GM19035 (cell line): ENCODE measurements around the gene AADACL2.

Experiments used
- ATAC-seq: cut with Tn5 transposase; IDR thresholded peaks from one replicate; pipeline ENCODE4 v1.9.1; 2021; ENCODE audit not compliant: unreplicated experiment

AADACL2 gene, protein sequence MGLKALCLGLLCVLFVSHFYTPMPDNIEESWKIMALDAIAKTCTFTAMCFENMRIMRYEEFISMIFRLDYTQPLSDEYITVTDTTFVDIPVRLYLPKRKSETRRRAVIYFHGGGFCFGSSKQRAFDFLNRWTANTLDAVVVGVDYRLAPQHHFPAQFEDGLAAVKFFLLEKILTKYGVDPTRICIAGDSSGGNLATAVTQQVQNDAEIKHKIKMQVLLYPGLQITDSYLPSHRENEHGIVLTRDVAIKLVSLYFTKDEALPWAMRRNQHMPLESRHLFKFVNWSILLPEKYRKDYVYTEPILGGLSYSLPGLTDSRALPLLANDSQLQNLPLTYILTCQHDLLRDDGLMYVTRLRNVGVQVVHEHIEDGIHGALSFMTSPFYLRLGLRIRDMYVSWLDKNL

DNA sequence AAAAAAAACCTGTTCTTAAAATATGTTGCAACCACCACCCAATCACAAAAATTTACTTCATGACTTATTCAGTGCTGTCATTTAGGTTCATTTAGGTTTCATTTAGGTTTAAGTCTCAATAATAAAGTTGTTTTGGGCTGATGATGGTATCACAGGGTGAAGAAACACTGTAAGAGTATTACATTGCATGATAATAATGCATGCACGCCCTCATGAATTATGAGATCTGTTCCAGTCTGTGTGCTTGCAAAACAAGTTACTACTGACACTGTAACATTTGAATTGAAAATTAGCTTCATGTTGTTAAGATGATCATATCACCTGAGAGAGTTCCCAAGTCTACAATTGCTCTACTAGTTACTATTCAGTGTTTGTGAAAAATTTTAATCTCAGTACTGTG, at the start of gene AADACL2:
AADACL2 (plus strand) TSS at position 315 of the 400 bp plus-strand sequence. CDS start 109 bp downstream, outside the sequence.
- no peak for ATAC-seq

DNA sequence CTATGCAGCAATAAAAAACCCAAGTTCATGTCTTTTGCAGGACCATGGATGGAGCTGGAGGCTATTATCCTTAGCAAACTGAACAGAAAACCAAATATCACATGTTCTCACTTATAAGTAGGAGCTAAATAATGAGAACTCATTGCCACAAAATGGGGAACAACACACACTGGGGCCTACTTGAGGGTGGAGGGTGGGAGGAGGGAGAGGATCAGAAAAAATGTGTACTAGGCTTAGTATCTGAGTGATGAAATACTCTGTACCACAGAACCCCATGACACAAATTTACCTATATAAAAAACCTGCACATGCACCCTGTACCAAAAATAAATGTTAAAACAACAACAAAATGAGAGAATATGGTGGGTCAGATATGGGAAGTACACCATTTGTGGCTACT, 49.6 kb upstream of the AADACL2 start:
- no peak for ATAC-seq

- ATAC-seq = no peak
Observed at GRCh38 chr3:151686257-151686656, 47.5 kb upstream of the AADACL2 start.

DNA sequence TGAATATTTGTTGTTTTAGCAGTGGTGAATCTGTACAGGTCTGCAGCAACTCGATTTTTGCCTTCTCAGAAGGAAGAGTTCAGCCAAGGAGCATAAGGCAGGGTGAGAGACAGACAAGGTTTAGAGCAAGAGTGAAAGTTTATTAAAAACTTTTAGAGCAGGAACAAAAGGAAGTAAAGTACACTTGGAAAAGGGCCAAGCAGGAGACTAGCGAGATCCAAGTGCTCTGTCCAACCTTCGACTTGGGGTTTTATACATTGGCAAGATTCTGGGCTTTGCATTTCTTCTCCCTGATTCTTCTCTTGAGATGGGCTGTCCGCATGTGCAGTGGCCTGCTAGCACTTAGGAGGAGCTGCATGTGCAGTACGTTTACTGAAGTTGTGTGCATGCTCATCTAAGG, 46.7 kb upstream of the AADACL2 start:
- no peak for ATAC-seq

- no peak for ATAC-seq
Observed at GRCh38 chr3:151688571-151688970, 45.2 kb upstream of the AADACL2 start.

GRCh38 chr3:151690645-151691044, 43.1 kb upstream of the AADACL2 start:
- ATAC-seq = no peak

- ATAC-seq = no peak
Observed at GRCh38 chr3:151697496-151697895, 36.2 kb upstream of the AADACL2 start.

- ATAC-seq = no peak
Observed at GRCh38 chr3:151707216-151707615, 26.5 kb upstream of the AADACL2 start.

- no peak for ATAC-seq
Observed at GRCh38 chr3:151708868-151709267, 24.9 kb upstream of the AADACL2 start.

- ATAC-seq = no peak
Observed at GRCh38 chr3:151709847-151710246, 23.9 kb upstream of the AADACL2 start.

DNA sequence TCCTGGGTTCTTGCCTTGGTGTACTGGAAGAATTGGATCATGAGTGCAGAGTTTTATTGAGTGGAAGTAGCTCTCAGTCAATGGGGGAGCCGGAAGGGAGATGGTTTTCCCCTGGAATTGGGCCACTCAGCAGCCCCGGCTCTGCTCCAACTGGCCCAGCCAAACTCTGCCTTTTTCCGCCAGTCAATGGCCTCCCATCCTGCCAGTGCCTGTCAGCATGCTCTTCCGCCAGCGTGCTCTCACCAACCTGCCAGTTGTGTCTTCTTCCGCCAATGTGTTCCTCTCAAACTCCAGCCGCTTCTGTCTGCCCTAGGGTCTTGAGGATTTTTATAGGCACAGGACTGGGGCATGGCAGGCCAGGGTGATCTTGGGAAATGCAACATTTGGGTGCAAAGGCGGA, 12.4 kb upstream of the AADACL2 start:
- ATAC-seq = no peak

- ATAC-seq = no peak
Observed at GRCh38 chr3:151722856-151723255, 10.9 kb upstream of the AADACL2 start.

- ATAC-seq = no peak
Observed at GRCh38 chr3:151724576-151725562, 8.9 kb upstream of the AADACL2 start.

DNA sequence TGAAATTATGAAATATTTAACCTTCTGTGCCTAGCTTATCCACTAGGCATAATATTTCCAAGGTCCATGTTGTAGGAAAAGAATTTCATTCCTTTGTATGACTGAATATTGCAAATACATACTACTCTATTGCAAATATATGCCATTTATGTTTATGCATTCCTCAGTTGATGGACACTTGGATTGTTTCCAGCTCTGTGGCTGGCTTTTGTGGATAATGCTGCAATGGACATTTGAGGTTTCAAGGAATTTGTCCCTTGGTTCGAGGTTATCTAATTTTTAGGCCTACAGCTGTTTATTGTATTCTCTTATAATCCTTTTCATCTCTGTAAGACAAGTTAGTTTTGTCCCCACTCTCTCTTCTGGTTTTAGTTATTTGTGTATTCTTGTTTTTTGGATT, 7.7 kb upstream of the AADACL2 start:
- ATAC-seq = no peak

GRCh38 chr3:151732861-151733260, 866 bp upstream of the AADACL2 start:
- ATAC-seq = no peak

DNA sequence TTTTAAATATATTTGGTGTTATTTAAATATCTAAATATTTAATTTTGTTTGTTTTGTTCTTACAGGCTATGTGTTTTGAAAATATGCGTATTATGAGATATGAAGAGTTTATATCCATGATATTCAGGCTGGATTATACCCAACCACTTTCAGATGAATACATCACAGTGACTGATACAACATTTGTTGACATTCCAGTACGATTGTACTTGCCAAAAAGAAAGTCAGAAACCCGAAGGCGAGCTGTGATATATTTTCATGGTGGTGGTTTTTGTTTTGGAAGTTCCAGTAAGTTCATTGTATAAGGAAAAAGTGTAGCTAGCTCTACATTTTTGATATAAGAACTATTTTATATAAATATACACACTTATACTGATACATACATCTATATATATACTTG, 6.9 kb downstream of the AADACL2 start:
- no peak for ATAC-seq

DNA sequence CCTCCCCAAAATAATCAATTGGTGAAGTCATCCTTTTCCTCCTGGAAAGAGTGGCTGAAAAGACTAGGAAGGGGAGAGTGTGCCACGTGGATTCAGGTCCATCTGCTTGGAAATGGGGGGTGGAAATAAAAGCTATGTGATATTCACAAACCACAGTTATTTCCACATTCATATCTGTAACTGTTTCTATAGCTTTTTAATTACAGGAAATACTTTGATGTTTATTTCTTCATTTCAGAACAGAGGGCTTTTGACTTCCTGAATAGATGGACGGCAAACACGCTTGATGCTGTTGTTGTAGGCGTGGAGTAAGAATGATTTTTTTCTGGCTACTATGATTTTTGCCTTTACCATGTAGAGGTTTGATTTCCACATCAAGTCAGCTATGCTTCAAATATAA, 10.1 kb downstream of the AADACL2 start:
- ATAC-seq = no peak

- ATAC-seq = no peak
Observed at GRCh38 chr3:151750181-151750580, 16.5 kb downstream of the AADACL2 start.

- ATAC-seq = no peak
Observed at GRCh38 chr3:151750678-151751077, 17.0 kb downstream of the AADACL2 start.

DNA sequence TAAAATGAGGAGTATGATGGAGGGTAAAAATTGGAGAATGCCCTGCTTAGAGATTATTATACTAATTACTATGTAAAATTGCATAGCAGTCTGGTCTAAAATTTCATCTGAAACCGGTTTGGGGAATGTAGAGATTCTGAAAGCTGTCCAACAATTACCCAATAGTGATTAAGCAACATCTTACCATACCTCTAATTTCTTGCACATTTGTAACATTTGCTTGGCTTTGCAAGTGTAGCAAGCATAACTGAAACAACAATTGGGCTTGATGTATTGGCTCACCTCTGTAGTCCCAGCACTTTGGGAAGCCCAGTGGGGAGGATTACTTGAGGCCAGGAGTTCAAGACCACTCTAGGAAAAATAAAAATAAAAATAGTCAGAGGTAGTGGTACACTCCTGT, 17.4 kb downstream of the AADACL2 start:
- no peak for ATAC-seq

GRCh38 chr3:151753846-151754245, 20.1 kb downstream of the AADACL2 start:
- ATAC-seq = no peak

DNA sequence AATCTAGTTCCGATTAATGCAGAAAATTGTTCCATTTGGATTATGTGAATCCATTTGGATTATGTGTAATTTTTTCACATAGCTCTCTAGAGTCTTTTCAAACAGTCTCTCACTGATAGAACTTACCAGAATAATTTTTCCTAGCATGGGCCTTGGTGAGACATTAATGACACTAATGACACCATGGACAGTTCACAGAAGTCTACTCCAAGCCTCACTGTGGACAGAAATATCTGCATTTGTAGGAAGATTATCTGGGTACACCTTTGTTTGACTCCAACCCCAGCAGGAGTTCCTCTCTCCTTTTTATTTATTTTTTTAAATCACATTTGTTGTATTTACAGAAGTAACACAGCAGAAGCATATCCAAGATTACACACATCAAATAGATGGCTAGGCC, 27.9 kb downstream of the AADACL2 start:
- no peak for ATAC-seq
